ENCODE measurements around the gene ADAT2. TPM values are rescaled to one million over a fixed set of nuclear protein-coding genes. Genes with fewer than 3 reads are reported as not detected.

Gene ADAT2
- total and polyA plus RNA-seq, 2 of the 8 experiments (the other 6 are each of a cell fraction or from before 2014, with no cell fraction given) = 4.3 to 11.8 TPM

DNA sequence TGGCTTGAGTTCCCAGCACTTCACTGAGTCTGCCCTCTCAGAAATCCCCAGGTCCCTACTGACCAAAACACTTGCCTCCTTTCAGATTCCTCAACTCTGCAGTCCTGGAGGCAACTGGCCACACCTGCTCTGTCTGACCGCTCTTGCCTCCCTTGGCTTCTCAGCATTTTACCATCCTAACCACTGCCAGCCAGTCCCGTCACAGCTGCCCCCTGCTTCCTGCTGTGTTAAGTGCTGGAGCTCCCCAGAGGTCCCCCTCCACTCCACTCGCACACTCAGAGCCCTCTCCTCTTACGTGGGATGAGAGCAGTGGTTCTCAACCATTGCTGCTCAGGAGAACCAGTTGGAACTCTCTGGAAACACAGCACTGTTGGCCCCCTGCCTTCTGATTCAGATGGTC lies 20.5 kb downstream of the ADAT2 start:
- H3K56ac ChIP-seq (replicated peaks; ENCODE audit: insufficient read length, low read depth, low read length) = no peak overlapping the region
- TF ChIP-seq CBX8 (IDR thresholded peaks at IDR 0.05; ENCODE audit: borderline replicate concordance, low read depth, low read length) = no peak
- TF ChIP-seq SIRT6 (IDR thresholded peaks at IDR 0.05; ENCODE audit: low read length) = no peak
- no peak for TF ChIP-seq CEBPB (IDR thresholded peaks at IDR 0.05; ENCODE audit: low read depth, low read length)
- TF ChIP-seq PHF8 (conservative IDR thresholded peaks at IDR 0.05; ENCODE audit: low read depth, low read length) = no peak
- no peak for TF ChIP-seq SAP30 (IDR thresholded peaks at IDR 0.05; ENCODE audit: insufficient read depth, insufficient replicate concordance, low read length)
- POLR2A ChIA-PET (ENCODE audit: partially characterized antibody) = no interaction called here

More for the DNA sequence above, 20.5 kb downstream of the ADAT2 start:
- no peak overlapping the region for H2BK120ac ChIP-seq (replicated peaks; ENCODE audit: low read depth, low read length)
- CTCF ChIA-PET (ENCODE audit: partially characterized antibody) = interaction anchor here (0.8 to 6.7 kb wide), 6 partner anchors 8 to 738 kb away, joined by 3 to 51 read pairs (median 4); no protein-coding TSS in a partner anchor
- H2BK20ac ChIP-seq (ENCODE audit: low read length) = no peak overlapping the region
- H2BK15ac ChIP-seq (ENCODE audit: low read length) = no peak overlapping the region
- H3K23me2 ChIP-seq (ENCODE audit: low read depth, low read length) = no peaks in the 10 kb centered on the region; the same call in 1 of the 2 replicates
- H3K79me2 ChIP-seq (ENCODE audit: control insufficient read depth in 1 of 2, insufficient read depth in 2 of 2, low read length in 2 of 2) = no peaks in the 10 kb centered on the region
- no peak overlapping the region for H3K4me3 ChIP-seq (ENCODE audit: extremely low read depth in 1 of 4, insufficient read depth in 2 of 4, low read depth in 3 of 4, low read length in 4 of 4)
- H2AFZ ChIP-seq (ENCODE audit: low read length) = no peak overlapping the region
- H3K4me2 ChIP-seq (ENCODE audit: insufficient read depth in 1 of 2, low read depth in 2 of 2, low read length in 2 of 2) = no peak overlapping the region
- DNase-seq (ENCODE audit: low read depth in 1 of 2, low spot score in 2 of 2) (no peak), FAIRE-seq (no peak)
- H3K18ac ChIP-seq (ENCODE audit: extremely low read depth, low read length) = no peak overlapping the region
- H3K14ac ChIP-seq (ENCODE audit: insufficient read length) = no peak overlapping the region
- no peaks in the 10 kb centered on the region for H4K20me1 ChIP-seq (replicated peaks in 1 of 2; ENCODE audit: control insufficient read depth in 1 of 2, insufficient read depth in 2 of 2, low read length in 2 of 2)
- H3K27me3 ChIP-seq (replicated peaks in 1 of 4; ENCODE audit: control insufficient read depth in 3 of 4, extremely low read depth in 1 of 4, insufficient read depth in 3 of 4, low read length in 3 of 4) = no peaks in the 10 kb centered on the region
- H4K91ac ChIP-seq (replicated peaks; ENCODE audit: insufficient read length, low read length) = no peak overlapping the region
- H3K79me1 ChIP-seq (ENCODE audit: low read depth, low read length) = no peaks in the 10 kb centered on the region
- WGBS, 2 experiments (ENCODE audit: extremely low coverage in 1 of 2, insufficient coverage in 1 of 2, insufficient read length in 1 of 2, insufficient replicate concordance in 2 of 2, low coverage in 1 of 2, low lambda C conversion rate in 2 of 2, missing lambda C conversion rate in 1 of 2) = 80% methylated on average over 4 of the region's 4 CpGs; no CpG with 5 or more reads in 1 of the 2 experiments
- H2BK5ac ChIP-seq (ENCODE audit: low read depth, low read length) = no peak overlapping the region
- no peak overlapping the region for H3K23ac ChIP-seq (ENCODE audit: insufficient read length)
- H3K27ac ChIP-seq (ENCODE audit: low read depth, low read length) = no peak overlapping the region
- no peak overlapping the region for H2BK12ac ChIP-seq (ENCODE audit: low read depth, low read length)
- H3K9ac ChIP-seq (replicated peaks in 1 of 4; ENCODE audit: extremely low read depth in 1 of 4, low read depth in 3 of 4, low read length in 3 of 4) = no peak overlapping the region
- H3K4ac ChIP-seq (replicated peaks; ENCODE audit: insufficient read length, low read depth, low read length) = no peak overlapping the region
- peaks cover 2 to 12% (median 5%) of the 10 kb centered on the region in 4 experiments; a peak in 5 of 8 replicates for H3K36me3 ChIP-seq (ENCODE audit: control insufficient read depth in 2 of 4, insufficient read depth in 4 of 4, low read length in 3 of 4)
- H4K8ac ChIP-seq (ENCODE audit: extremely low read depth, insufficient read depth, low read length) = peak overlapping the region; percentile 45; the same call in 1 of the 2 replicates
- no peaks in the 10 kb centered on the region for H3K4me1 ChIP-seq (replicated peaks in 1 of 4; ENCODE audit: control insufficient read depth in 3 of 4, insufficient read depth in 4 of 4, low read length in 3 of 4)
- H4K5ac ChIP-seq (ENCODE audit: insufficient read length, low read depth, low read length) = no peak overlapping the region
- H3K9me3 ChIP-seq (ENCODE audit: insufficient read depth in 2 of 2, low read depth in 1 of 2, low read length in 1 of 2) = no peaks in the 10 kb centered on the region
- H2AK5ac ChIP-seq (ENCODE audit: low read depth, low read length) = no peak overlapping the region
